ENCODE results near the gene UBXN11. TPM values are rescaled to one million over a fixed set of nuclear protein-coding genes. Genes with fewer than 3 reads are reported as not detected.

Gene UBXN11
- total RNA-seq, 1 donor = 5.6 TPM

DNA sequence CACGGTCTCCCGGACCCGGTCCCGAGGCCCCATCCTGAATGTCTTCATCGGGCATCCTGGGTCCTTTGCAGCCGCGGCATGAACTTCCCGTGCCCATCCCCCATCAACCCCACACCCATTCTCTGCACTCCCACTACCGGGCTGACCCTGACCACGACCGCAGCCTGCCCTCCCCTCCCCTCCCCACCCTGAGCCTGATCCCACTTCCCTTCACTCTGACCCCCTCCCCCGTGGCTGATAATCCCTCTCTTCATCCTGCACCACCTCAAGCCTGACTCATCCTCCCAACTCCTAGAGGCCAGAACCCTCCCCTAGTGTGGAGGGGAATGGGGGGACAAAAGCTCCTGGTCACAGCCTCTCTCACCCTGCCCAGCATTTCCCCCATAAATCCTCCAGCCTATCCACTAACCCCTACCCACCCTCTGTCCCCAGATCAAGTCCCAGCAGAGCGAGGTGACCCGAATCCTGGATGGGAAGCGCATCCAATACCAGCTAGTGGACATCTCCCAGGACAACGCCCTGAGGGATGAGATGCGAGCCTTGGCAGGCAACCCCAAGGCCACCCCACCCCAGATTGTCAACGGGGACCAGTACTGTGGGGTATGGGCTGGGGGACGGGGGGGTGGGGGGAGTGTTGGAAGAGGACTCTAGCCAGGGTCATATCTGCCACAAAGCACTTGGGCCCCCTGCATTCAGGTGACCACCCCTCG lies 25.9 kb downstream of the UBXN11 start:
- peak; percentile 58 for DNase-seq (ENCODE audit: low read depth)
- TF ChIP-seq CTCF (IDR thresholded peaks at IDR 0.05; ENCODE audit: insufficient read depth, low read depth, low read length) = no peak
- H3K4me3 ChIP-seq (ENCODE audit: low read depth, low read length) = peak overlapping the region; percentile 88

DNA sequence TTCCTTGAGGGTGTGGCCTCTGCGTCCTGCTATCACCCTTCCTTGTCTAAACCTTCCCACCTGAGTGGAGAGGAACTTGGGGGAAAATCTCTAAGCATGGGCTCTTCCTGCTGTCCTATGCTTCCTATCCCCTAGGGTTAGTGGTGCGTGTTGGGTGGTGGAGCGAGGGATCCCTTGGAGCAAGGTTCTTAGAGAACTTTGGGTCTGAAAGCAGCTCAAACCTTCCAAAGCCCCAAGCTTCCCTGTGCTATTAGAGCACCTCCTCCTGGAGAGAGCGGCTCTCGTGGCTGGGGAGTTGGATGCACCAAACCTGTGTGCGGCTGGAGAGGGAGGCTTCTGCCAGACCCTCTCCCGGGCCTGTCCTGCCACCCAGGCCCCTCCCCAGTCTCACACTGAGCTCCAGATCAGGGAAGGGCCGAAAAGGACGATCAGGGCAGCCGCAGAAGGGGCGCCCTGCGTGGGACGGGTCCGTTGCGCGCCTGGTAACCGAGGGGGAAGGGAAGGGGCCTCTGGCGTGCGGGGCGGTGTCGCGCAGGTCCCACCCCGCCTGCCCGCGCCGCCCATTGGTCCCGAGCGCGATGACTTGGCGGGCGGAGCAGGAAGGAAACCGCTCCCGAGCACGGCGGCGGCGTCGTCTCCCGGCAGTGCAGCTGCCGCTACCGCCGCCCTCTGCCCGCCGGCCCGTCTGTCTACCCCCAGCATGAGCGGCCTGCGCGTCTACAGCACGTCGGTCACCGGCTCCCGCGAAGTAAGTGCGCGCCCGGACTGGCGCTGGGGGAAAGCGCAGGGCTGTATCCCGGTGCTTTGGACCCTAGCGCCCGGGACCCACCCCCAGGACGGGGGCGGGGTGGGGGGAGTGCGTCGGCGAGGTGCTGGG lies 26.7 kb downstream of the UBXN11 start, which contains the start of gene SH3BGRL3:
Gene SH3BGRL3, plus strand, starts transcription at position 631 of the 877 bp plus-strand sequence. Its CDS starts 70 bp downstream, at position 701.
- peak within 1 kb of the TSS; percentile 88 for H3K4me3 ChIP-seq (ENCODE audit: low read depth, low read length)
- TF ChIP-seq CTCF (IDR thresholded peaks at IDR 0.05; ENCODE audit: insufficient read depth, low read depth, low read length) = peak; percentile 50
- DNase-seq (ENCODE audit: low read depth) = peak; percentile 86

GRCh38 chr1:26278724-26279455 lies 27.5 kb downstream of the UBXN11 start:
- peak; percentile 68 for DNase-seq (ENCODE audit: low read depth)
- TF ChIP-seq CTCF (IDR thresholded peaks at IDR 0.05; ENCODE audit: insufficient read depth, low read depth, low read length) = no peak
- peak overlapping the region; percentile 88 for H3K4me3 ChIP-seq (ENCODE audit: low read depth, low read length)

DNA sequence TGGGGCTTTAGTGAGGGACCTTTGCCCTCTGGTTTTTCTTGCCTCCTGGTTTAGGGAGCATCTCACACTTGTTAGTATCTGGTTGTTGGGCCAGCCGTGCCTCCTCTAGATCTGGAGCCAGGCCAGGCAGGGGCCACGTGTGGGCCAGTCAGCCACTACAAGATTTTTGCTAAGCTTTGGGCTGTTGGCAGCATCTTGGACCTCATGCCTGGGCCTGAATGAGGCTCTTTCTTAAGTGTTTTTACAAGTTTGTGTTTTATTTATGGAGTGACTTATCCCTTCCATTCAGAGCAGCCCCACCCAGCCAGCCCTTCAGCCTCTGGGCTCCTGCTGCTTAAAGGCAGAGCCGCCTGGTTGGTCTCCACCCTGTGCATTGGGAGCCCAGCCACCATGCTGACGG lies 28.1 kb downstream of the UBXN11 start:
- peak; percentile 92 for DNase-seq (ENCODE audit: low read depth)
- no peak for TF ChIP-seq CTCF (IDR thresholded peaks at IDR 0.05; ENCODE audit: insufficient read depth, low read depth, low read length)
- H3K4me3 ChIP-seq (ENCODE audit: low read depth, low read length) = no peak overlapping the region

GRCh38 chr1:26277719-26278118 lies 28.7 kb downstream of the UBXN11 start:
- no peak for DNase-seq (ENCODE audit: low read depth)

More at GRCh38 chr1:26277719-26278118, 28.7 kb downstream of the UBXN11 start:
- H3K4me3 ChIP-seq (ENCODE audit: low read depth, low read length) = no peak overlapping the region
- no peak for TF ChIP-seq CTCF (IDR thresholded peaks at IDR 0.05; ENCODE audit: insufficient read depth, low read depth, low read length)
